ENCODE data around the gene PNPT1. TPM values are rescaled to one million over a fixed set of nuclear protein-coding genes. Genes with fewer than 3 reads are reported as not detected.

The PNPT1 gene
- total and polyA plus RNA-seq, 2 of the 4 experiments (the other 2 are of a cell fraction), result 11.2 to 14.3 TPM

- ATAC-seq (ENCODE audit: low read depth), result no peak
- Histone ChIP-seq H3K14ac (replicated peaks; ENCODE audit: low read depth, low read length) (no peak overlapping the region), H4K20me1 (ENCODE audit: insufficient read depth, low read length) (no peaks in the 10 kb centered on the region), H3K56ac (ENCODE audit: extremely low read depth, insufficient read depth, low read length) (no peak overlapping the region), H3K9me1 (ENCODE audit: insufficient read depth, low read length) (no peaks in the 10 kb centered on the region), H3K27me3 (ENCODE audit: control insufficient read depth, insufficient read depth, low read length) (peaks cover 16% of the 10 kb centered on the region), H2AK9ac (replicated peaks; ENCODE audit: low read depth, low read length, poor library complexity) (no peak overlapping the region), H2AK5ac (ENCODE audit: low read depth, low read length) (no peak overlapping the region), H2BK120ac (ENCODE audit: low read depth, low read length) (no peak overlapping the region), H3K4me1 (ENCODE audit: control insufficient read depth, insufficient read depth, low read length) (no peaks in the 10 kb centered on the region), H3K4me3 (ENCODE audit: insufficient read depth, low read depth, low read length) (no peak overlapping the region), H4K5ac (ENCODE audit: low read depth, low read length) (no peak overlapping the region), H3K4ac (ENCODE audit: low read depth, low read length) (no peak overlapping the region), H3K9me3 (ENCODE audit: control insufficient read depth, insufficient read depth, low read length) (no peaks in the 10 kb centered on the region), H2BK5ac (ENCODE audit: low read depth, low read length, poor library complexity, severe bottlenecking) (no peak overlapping the region), H3K27ac (ENCODE audit: insufficient read depth, low read length) (no peak overlapping the region), H3K36me3 (ENCODE audit: control insufficient read depth, insufficient read depth, low read length) (no peaks in the 10 kb centered on the region), H2BK20ac (ENCODE audit: low read depth, low read length) (no peak overlapping the region), H3K9ac (ENCODE audit: low read depth, low read length) (no peak overlapping the region), H4K8ac (ENCODE audit: low read depth in 2 of 2, low read length in 2 of 2) (no peak overlapping the region), H3K79me1 (ENCODE audit: low read depth in 1 of 2, low read length in 2 of 2) (no peaks in the 10 kb centered on the region), H2AFZ (replicated peaks; ENCODE audit: low read length, poor library complexity) (no peak overlapping the region), H4K91ac (ENCODE audit: insufficient read depth, low read depth, low read length) (no peak overlapping the region), H3K23ac (ENCODE audit: low read depth, low read length) (no peak overlapping the region), H3K4me2 (ENCODE audit: low read depth, low read length) (no peak overlapping the region), H2BK15ac (ENCODE audit: low read depth, low read length) (no peak overlapping the region), H3K18ac (ENCODE audit: low read depth, low read length) (no peak overlapping the region)
- DNase-seq, result no peak
- WGBS, 2 experiments (ENCODE audit: extremely low coverage in 2 of 2, insufficient read length in 1 of 2), result no CpG with 5 or more reads among the region's 7 CpGs
- ChIA-PET POLR2A (ENCODE audit: unreplicated experiment) (interaction anchor here (0.6 kb wide), 1 partner anchor 370 kb away, joined by 3 read pairs; no protein-coding TSS in a partner anchor), CTCF (interaction anchor here (0.5 to 0.7 kb wide), 3 partner anchors 13 to 304 kb away, joined by 3 to 6 read pairs (median 4); no protein-coding TSS in a partner anchor)
- no TSS peak for BruUV-seq (replicated peaks)
- dilution Hi-C loops (cut with HindIII; ENCODE audit: low sequenced_read_pairs, unreplicated experiment) (loop anchor here (25.0 kb wide), 1 partner anchor 307 kb away; no protein-coding TSS in a partner anchor), intact Hi-C loops (cut with micrococcal nuclease) (no loop called here), in situ Hi-C loops (cut with MboI; ENCODE audit: low sequenced_read_pairs) (loop anchor here (25.0 kb wide), 1 partner anchor 1807 kb away; no protein-coding TSS in a partner anchor)
- no peak for TF ChIP-seq POLR2A (IDR thresholded peaks at IDR 0.05; ENCODE audit: low read depth, low read length)
- no peak for TF ChIP-seq CHD1 (IDR thresholded peaks at IDR 0.05; ENCODE audit: low read depth, low read length)
- no peak for TF ChIP-seq CTCF (conservative IDR thresholded peaks at IDR 0.05; ENCODE audit: low read depth, low read length)
- no peak for TF ChIP-seq MAZ (IDR thresholded peaks at IDR 0.05; ENCODE audit: borderline replicate concordance, low read depth, low read length)
- no peak for TF ChIP-seq FOS (IDR thresholded peaks at IDR 0.05; ENCODE audit: low read depth, low read length)
- no peak for TF ChIP-seq MXI1 (IDR thresholded peaks at IDR 0.05; ENCODE audit: borderline replicate concordance, low read depth, low read length)
- TF ChIP-seq RCOR1 (IDR thresholded peaks at IDR 0.05; ENCODE audit: insufficient replicate concordance, low read length), result no peak
- no peak for TF ChIP-seq BHLHE40 (IDR thresholded peaks at IDR 0.05; ENCODE audit: low read depth, low read length)
- TF ChIP-seq RFX5 (IDR thresholded peaks at IDR 0.05; ENCODE audit: low read depth, low read length), result no peak
- TF ChIP-seq RAD21 (IDR thresholded peaks at IDR 0.05; ENCODE audit: low read length), result no peak
- no peak for TF ChIP-seq NFE2L2 (IDR thresholded peaks at IDR 0.05; ENCODE audit: low read depth, low read length)
- TF ChIP-seq MAFK (IDR thresholded peaks at IDR 0.05; ENCODE audit: low read depth, low read length), result no peak
- TF ChIP-seq CEBPB (IDR thresholded peaks at IDR 0.05; ENCODE audit: low read depth, low read length), result no peak
- TF ChIP-seq ELK1 (IDR thresholded peaks at IDR 0.05; ENCODE audit: borderline replicate concordance, low read depth, low read length), result no peak
These were observed 11.5 kb upstream of the PNPT1 start for GRCh38 chr2:55705027-55705653.

Data from IMR-90 (cell line).